ENCODE results near the gene NME2. TPM values are rescaled to one million over a fixed set of nuclear protein-coding genes. Genes with fewer than 3 reads are reported as not detected.

NME2 gene
- total RNA-seq, 4 donors from 2014 or later = 83.4 to 482 (median 290) TPM

GRCh38 chr17:51180486-51180885 lies 14.3 kb downstream of the NME2 start:
- Histone ChIP-seq H3K9me3 (no peaks in the 10 kb centered on the region), H3K27ac (no peak overlapping the region), H3K4me3 (no peak overlapping the region), H3K27me3 (no peaks in the 10 kb centered on the region), H3K36me3 (peaks cover 0 to 12% (median 5%) of the 10 kb centered on the region in 4 donors), H3K4me1 (no peaks in the 10 kb centered on the region)
- TF ChIP-seq POLR2AphosphoS5 (IDR thresholded peaks at IDR 0.05) (no peak), EP300 (IDR thresholded peaks at IDR 0.05; ENCODE audit: low read depth) (no peak), POLR2A (IDR thresholded peaks at IDR 0.05) (no peak)
- TF ChIP-seq, protein P1, sequence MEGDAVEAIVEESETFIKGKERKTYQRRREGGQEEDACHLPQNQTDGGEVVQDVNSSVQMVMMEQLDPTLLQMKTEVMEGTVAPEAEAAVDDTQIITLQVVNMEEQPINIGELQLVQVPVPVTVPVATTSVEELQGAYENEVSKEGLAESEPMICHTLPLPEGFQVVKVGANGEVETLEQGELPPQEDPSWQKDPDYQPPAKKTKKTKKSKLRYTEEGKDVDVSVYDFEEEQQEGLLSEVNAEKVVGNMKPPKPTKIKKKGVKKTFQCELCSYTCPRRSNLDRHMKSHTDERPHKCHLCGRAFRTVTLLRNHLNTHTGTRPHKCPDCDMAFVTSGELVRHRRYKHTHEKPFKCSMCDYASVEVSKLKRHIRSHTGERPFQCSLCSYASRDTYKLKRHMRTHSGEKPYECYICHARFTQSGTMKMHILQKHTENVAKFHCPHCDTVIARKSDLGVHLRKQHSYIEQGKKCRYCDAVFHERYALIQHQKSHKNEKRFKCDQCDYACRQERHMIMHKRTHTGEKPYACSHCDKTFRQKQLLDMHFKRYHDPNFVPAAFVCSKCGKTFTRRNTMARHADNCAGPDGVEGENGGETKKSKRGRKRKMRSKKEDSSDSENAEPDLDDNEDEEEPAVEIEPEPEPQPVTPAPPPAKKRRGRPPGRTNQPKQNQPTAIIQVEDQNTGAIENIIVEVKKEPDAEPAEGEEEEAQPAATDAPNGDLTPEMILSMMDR (IDR thresholded peaks at IDR 0.05) = no peak
- in situ Hi-C loops (cut with MboI; ENCODE audit: low pct_ligation_motif_present in 1 of 4, low pct_unique_long_range_greater_than_20kb in 1 of 4, low sequenced_read_pairs in 3 of 4) = no loop called here
- DNase-seq = no peak
- intact Hi-C loops (cut with DNase I; ENCODE audit: low total_unique reads) = no loop called here
- 84 to 92% methylated on average over 3 to 5 of the region's 5 CpGs for WGBS, 2 donors (ENCODE audit: low coverage in 1 of 2)

DNA sequence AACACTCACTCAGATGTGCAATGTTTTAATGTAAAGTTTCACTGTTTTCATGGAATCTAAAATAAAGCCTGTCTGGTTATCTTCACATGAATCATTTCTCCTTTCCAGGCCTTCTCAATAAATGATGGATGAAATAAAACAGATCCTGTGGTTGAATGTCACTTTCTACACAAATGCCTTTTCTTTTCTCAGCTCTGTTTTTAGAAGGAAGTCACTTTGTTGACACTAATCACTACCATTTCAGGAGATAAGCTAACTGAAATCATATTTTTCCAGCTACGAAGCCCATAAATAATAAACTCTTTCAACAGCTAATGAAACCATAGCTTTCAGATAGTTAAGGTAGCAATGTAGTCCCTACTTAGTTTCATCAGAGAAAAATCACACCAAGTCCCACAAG lies 17.9 kb downstream of the NME2 start:
- no peak for DNase-seq
- H3K4me1 ChIP-seq = no peaks in the 10 kb centered on the region
- TF ChIP-seq POLR2AphosphoS5 (IDR thresholded peaks at IDR 0.05) = no peak
- H3K36me3 ChIP-seq = peaks cover 0 to 16% (median 7%) of the 10 kb centered on the region in 4 donors
- no peak overlapping the region for H3K27ac ChIP-seq
- WGBS, 2 donors (ENCODE audit: low coverage in 1 of 2) = 75 to 100% methylated on average over 1 of the region's 1 CpG
- H3K27me3 ChIP-seq = no peaks in the 10 kb centered on the region
- no peak overlapping the region for H3K4me3 ChIP-seq
- intact Hi-C loops (cut with DNase I; ENCODE audit: low total_unique reads) = no loop called here
- in situ Hi-C loops (cut with MboI; ENCODE audit: low pct_ligation_motif_present in 1 of 4, low pct_unique_long_range_greater_than_20kb in 1 of 4, low sequenced_read_pairs in 3 of 4) = no loop called here
- no peaks in the 10 kb centered on the region for H3K9me3 ChIP-seq

DNA sequence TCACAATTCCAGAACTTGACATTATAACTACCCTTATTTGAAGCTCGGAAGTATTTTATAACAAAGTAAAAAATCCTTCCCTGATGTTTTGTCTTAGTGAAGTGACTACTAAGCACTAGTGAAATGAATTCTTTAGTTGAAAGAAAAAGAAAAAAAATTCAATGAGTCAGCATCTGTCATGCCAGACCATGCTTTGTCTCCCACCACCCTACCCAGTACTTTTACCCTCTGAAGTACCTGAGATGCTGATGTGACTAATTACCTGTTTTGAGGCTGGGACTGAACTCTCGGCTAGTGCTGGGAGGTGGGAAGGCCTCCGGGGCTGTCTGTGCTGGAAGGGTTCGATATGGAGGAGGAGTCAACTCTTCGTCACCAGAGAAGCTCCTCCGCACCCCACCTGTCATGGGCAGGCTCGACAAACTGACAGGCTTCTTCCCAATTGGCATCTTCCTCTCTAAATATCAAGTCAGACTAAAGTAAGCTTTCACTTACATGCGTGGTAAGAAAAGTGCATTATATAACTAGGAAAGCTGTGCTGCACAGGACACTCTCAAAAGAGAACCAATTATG lies 19.6 kb downstream of the NME2 start:
- DNase-seq = no peak
- Histone ChIP-seq H3K27me3 (no peaks in the 10 kb centered on the region), H3K36me3 (peaks cover 0 to 31% (median 10%) of the 10 kb centered on the region in 4 donors), H3K4me1 (no peaks in the 10 kb centered on the region), H3K27ac (no peak overlapping the region), H3K4me3 (no peak overlapping the region), H3K9me3 (no peaks in the 10 kb centered on the region)
- 93 to 100% methylated on average over 3 to 8 of the region's 8 CpGs for WGBS, 2 donors (ENCODE audit: low coverage in 1 of 2)
- intact Hi-C loops (cut with DNase I; ENCODE audit: low total_unique reads) = no loop called here
- in situ Hi-C loops (cut with MboI; ENCODE audit: low pct_ligation_motif_present in 1 of 4, low pct_unique_long_range_greater_than_20kb in 1 of 4, low sequenced_read_pairs in 3 of 4) = no loop called here
- TF ChIP-seq EP300 (IDR thresholded peaks at IDR 0.05; ENCODE audit: low read depth) (no peak), POLR2A (IDR thresholded peaks at IDR 0.05) (no peak), POLR2AphosphoS5 (IDR thresholded peaks at IDR 0.05) (no peak)
- TF ChIP-seq, protein P1 (IDR thresholded peaks at IDR 0.05) = no peak

GRCh38 chr17:51188271-51188833 lies 22.1 kb downstream of the NME2 start:
- WGBS, 2 donors (ENCODE audit: low coverage in 1 of 2) = 78 to 84% methylated on average over 7 to 9 of the region's 9 CpGs

More at GRCh38 chr17:51188271-51188833, 22.1 kb downstream of the NME2 start:
- in situ Hi-C loops (cut with MboI; ENCODE audit: low pct_ligation_motif_present in 1 of 4, low pct_unique_long_range_greater_than_20kb in 1 of 4, low sequenced_read_pairs in 3 of 4) (no loop called here), intact Hi-C loops (cut with DNase I; ENCODE audit: low total_unique reads) (no loop called here)
- no peak for DNase-seq
- H3K4me3 ChIP-seq = no peak overlapping the region
- H3K4me1 ChIP-seq = no peaks in the 10 kb centered on the region
- H3K27ac ChIP-seq = no peak overlapping the region
- H3K36me3 ChIP-seq = peaks cover 0 to 43% (median 18%) of the 10 kb centered on the region in 4 donors
- no peaks in the 10 kb centered on the region for H3K27me3 ChIP-seq
- no peak for TF ChIP-seq POLR2A (IDR thresholded peaks at IDR 0.05)
- TF ChIP-seq EP300 (IDR thresholded peaks at IDR 0.05; ENCODE audit: low read depth) = no peak
- TF ChIP-seq POLR2AphosphoS5 (IDR thresholded peaks at IDR 0.05) = no peak
- TF ChIP-seq, protein P1 (IDR thresholded peaks at IDR 0.05) = no peak
- H3K9me3 ChIP-seq = no peaks in the 10 kb centered on the region

All from transverse colon (tissue), 4 donors.